GM06990 (cell line): Measurements from ENCODE around the gene OGFOD3.

Experiments
- DNase-seq: peaks from one replicate; pipeline ENCODE4 v3.0.0-alpha.2; 2011; ENCODE audit not compliant: insufficient read length; ENCODE audit errors: extremely low read depth
- H3K27me3 ChIP-seq: replicated peaks from 2 replicates; pipeline ENCODE4 v1.6.0; 2011; ENCODE audit warnings: low read length; ENCODE audit not compliant: control insufficient read depth, insufficient read depth
- H3K36me3 ChIP-seq: 2 replicates; pipeline ENCODE4 v1.5.1; 2011; ENCODE audit warnings: low read length; ENCODE audit not compliant: control insufficient read depth, insufficient read depth
- H3K4me3 ChIP-seq: replicated peaks from 2 replicates; pipeline ENCODE4 v1.5.1; 2011; ENCODE audit warnings: low read depth, mild to moderate bottlenecking, control low read depth, low read length
- CTCF ChIP-seq: IDR thresholded peaks from 2 replicates; pipeline ENCODE4 v1.5.1; 2011; ENCODE audit warnings: low read length, control low read depth, mild to moderate bottlenecking, inconsistent platforms; ENCODE audit not compliant: insufficient read depth, poor library complexity, severe bottlenecking

OGFOD3 gene

GRCh38 chr17:82391496-82392066 lies 26.8 kb downstream of the OGFOD3 start:
- Histone ChIP-seq H3K36me3 (peaks cover 3% of the 10 kb centered on the region), H3K4me3 (no peak overlapping the region), H3K27me3 (no peaks in the 10 kb centered on the region)
- no peak for DNase-seq
- no peak for TF ChIP-seq CTCF

- TF ChIP-seq CTCF = no peak
- Histone ChIP-seq H3K36me3 (peaks cover 3% of the 10 kb centered on the region), H3K27me3 (no peaks in the 10 kb centered on the region), H3K4me3 (no peak overlapping the region)
- no peak for DNase-seq
Observed at GRCh38 chr17:82390860-82391435, 27.4 kb downstream of the OGFOD3 start.

GRCh38 chr17:82390015-82390859 lies 28.1 kb downstream of the OGFOD3 start:
- Histone ChIP-seq H3K27me3 (no peaks in the 10 kb centered on the region), H3K36me3 (peaks cover 3% of the 10 kb centered on the region), H3K4me3 (no peak overlapping the region)
- TF ChIP-seq CTCF = no peak
- no peak for DNase-seq

GRCh38 chr17:82389379-82389778 lies 29.0 kb downstream of the OGFOD3 start:
- Histone ChIP-seq H3K27me3 (no peaks in the 10 kb centered on the region), H3K4me3 (no peak overlapping the region), H3K36me3 (peaks cover 3% of the 10 kb centered on the region)
- TF ChIP-seq CTCF = no peak
- no peak for DNase-seq

- peaks cover 3% of the 10 kb centered on the region for H3K36me3 ChIP-seq
- no peak for TF ChIP-seq CTCF
- no peaks in the 10 kb centered on the region for H3K27me3 ChIP-seq
- no peak overlapping the region for H3K4me3 ChIP-seq
- DNase-seq = no peak
Observed at GRCh38 chr17:82388922-82389283, 29.5 kb downstream of the OGFOD3 start.
